HG03520 (cell line): Measurements from ENCODE around the gene SEC23A.
A peak's percentile ranks its signal among the peaks of the same experiment; 100 is the strongest.
"Not testable (repeated sequence)": the region's sequence is repeated elsewhere in the genome, so short reads cannot be mapped to it uniquely, and the experiment has no call there.

Experiments used
- ATAC-seq: cut with Tn5 transposase; IDR thresholded peaks from one replicate; pipeline ENCODE4 v1.9.1; 2021; ENCODE audit warnings: mild to moderate bottlenecking, moderate library complexity; ENCODE audit not compliant: unreplicated experiment

The SEC23A gene

GRCh38 chr14:39094515-39094914, 8.5 kb downstream of the SEC23A start:
- ATAC-seq, result no peak

GRCh38 chr14:39091716-39092115, 11.3 kb downstream of the SEC23A start:
- no peak for ATAC-seq

DNA sequence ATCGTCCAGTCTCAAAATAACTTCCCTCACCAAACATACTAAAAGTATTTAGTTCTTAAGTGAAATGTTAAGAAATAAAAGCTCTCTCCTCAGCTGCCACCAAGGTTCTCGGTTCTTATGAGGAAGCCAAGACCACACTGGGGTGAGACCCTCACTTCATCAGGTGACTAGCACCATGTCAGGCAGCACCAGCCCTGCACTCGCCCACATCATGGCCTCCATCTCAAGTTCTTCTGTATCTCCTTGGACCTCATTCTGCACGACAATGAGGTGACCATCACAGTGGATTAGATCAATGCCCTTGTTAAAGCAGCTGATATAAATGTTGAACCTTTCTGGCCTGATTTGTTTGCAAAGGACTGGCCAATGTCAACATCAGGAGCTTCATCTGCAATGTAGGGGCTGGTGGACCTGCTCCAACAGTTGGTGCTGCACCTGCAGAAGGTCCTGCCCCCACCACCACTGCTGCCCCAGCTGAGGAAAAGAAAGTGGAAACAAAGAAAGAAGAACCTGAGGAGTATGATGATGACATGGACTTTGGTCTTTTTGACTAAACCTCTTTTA, 12.4 kb downstream of the SEC23A start:
- ATAC-seq, result no peak

- ATAC-seq, result no peak
Observed at GRCh38 chr14:39087493-39087892, 15.5 kb downstream of the SEC23A start.

DNA sequence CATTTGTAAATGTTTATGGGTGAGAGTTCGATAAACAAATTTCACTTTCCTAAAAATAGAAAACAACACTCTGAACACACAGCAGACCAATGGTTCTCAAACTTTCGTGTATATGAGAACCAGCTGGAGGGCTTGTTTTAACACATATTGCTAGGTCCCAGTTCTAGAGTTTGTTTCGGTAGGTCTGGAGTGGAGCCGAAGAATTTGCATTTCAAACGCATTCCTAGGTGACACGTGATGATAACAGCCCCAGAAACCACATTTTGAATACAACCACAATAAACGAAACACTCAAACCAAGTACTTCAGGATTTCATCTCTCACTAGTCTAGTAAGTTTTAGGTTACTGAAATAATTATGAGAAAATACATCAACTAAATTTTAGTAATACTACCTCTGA, 17.1 kb downstream of the SEC23A start:
- no peak for ATAC-seq

DNA sequence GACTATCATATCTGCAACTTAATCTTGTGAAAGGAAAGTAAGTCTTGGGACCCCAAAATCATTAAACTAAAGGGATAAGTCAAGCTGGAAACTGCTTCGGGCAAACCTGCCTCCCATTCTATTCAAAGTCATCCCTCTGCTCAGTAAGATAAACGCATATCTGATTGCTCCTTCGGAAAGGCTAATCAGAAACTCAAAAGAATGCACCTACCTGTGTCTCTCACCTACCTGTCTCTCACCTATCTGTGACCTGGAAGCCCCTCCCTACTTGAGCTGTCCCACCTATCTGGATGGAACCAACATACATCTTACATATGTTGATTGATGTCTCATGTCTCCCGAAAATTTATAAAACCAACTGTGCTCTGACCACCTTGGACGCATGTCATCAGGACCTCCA, 19.9 kb downstream of the SEC23A start:
- no peak for ATAC-seq

DNA sequence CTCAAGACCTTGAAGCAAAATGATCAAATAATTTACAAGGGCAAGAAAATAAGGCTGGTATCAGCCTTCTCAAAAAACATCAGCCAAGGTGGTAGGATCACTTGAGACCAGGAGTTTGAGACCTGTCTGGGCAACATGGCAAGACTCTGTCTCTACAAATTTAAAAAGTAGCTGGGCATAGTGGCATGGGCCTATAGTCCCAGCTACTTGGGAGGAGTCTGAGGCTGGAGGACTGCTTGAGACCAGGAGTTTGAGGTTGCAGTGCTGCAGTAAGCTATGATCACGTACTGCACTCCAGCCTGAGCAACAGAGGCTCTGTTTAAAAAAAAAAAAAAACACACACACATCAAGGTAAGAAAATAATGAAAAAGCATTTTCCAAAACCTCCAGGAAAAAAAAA, 22.1 kb downstream of the SEC23A start:
- ATAC-seq, result no peak

DNA sequence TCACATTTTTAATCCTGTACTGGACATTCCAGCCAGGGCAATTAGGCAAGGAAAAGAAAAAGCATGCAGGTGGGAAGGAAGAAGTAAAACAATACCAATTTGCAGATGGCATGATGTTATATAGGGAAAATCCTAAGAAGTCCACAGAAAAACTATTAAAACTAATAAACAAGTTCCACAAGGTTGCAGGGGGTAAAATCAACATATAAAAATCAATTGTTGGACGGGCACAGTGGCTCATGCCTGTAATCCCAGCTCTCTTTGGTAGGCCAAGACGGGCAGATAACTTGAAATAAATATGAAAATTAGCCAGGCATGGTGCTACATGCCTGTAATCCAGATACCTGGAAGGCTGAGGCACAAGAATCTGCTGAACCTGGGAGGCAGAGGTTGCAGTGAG, 31.9 kb downstream of the SEC23A start:
- ATAC-seq, result no peak

DNA sequence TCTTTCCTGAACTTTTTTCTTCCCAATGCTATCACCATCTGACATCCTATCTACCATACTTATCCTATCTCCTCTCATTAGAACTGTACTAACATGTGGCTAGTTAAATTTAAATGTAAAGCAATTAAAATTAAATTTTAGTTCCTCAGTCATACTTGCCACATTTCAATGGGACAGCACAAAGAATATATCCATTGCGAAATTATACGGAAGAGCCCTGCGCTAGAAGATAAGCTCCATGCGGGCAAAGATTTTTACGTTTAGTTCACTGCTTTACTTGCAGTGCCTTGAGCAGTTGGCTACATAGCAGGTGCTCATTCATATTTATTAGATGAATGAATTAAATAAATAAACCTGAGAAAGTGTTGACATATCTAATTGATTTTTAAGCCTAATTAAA, 33.1 kb downstream of the SEC23A start:
- no peak for ATAC-seq

DNA sequence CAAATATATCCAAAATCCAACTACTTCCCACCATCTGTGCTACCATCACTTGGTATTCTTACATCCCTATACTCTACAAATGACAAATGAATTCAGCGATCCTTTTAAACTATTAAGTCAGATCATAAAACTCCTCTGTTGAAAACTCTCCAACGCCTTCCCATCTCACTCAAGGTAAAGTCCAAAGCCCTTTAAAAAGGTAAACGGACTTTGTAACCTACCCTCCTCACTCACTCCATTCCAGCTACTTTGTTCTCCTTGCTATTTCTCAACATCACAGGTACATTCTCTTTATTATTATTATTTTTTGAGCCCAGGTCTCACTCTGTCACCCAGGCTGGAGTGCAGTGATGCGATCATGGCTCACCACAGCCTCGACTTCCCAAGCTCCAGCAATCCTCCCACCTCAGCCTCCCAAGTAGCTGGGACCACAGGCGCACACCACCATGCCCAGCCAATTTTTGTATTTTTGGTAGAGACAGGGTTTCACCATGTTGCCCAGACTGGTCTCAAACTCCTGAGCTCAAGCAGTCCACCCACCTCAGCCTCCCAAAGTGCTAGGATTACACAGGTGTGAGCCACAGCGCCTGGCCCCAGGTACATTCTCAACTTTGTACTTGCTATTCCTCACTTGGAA, 33.7 kb downstream of the SEC23A start:
- not testable (repeated sequence) for ATAC-seq

- ATAC-seq, result peak; percentile 99
Observed at GRCh38 chr14:39060818-39061437, 42.1 kb downstream of the SEC23A start.

DNA sequence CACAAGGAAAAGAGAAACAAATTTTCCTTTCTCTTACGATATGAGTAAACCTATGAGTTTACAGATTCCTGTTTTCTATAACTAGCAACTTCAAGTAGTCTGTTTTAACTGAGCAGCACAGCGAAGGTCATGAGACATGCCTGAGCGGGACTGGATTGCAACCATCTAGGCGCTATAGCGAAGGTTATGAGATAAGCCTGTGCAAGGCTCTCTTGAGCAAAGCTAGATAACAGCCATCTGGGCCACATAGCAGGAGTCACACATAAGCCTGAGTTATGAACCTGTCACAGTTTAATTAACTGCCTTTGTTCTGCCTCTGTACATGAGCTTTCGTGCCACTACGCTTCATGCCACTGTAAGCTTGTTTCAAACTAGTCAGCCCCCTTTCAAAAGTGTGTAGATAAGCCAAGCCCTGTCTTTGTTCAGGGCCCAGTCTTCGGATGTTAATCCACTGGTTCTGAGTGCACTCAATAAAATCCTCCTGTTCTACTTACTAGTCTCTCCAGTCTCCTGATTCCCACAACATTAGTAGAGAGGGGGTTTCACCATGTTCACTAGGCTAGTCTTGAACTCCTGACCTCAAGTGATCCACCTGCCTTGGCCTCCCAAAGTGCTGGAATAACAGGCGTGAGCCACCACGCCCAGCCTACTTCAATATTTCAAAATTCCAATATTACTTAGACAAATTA, 47.1 kb downstream of the SEC23A start:
- no peak for ATAC-seq

DNA sequence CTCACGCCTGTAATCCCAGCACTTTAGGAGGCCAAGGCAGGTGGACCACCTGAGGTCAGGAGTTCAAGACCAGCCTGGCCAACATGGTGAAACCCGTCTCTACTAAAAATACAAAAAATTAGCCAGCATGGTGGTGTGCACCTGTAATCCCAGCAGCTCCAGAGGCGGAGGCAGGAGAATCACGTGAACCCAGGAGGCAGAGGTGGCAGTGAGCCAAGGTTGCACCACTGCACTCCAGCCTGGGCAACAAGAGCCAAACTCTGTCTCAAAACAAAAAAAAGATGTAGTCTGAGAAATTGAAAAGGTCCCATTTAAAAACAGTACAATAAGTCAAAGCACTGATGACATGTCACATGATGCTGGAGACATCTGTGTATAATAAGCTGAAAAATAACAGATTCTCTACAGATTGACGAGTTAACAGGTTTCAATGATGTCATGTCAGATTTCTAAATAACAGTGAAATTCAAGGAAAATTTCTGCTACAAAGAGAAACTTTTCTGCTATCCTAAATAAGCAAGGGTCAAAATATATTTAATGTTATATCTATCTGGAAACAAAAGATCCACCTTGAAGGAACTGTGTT, 50.1 kb downstream of the SEC23A start:
- not testable (repeated sequence) for ATAC-seq

GRCh38 chr14:39050389-39050788, 52.6 kb downstream of the SEC23A start:
- no peak for ATAC-seq

DNA sequence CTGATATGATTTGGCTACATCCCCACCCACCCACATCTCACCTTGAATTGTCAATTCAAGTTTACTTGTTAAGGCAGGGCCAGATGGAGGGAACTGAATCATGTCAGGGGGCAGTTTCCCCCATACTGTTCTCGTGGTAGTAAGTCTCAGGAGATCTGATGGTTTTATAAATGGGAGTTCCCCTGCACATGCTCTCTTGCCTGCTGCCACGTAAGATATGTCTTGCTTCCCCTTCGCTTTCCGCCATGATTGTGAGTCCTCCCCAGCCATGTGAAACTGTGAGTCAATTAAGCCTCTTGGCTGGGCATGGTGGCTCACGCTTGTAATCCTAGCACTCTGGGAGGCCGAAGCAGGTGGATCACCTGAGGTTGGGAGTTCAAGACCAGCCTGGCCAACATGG, 57.1 kb downstream of the SEC23A start:
- ATAC-seq, result not testable (repeated sequence)

DNA sequence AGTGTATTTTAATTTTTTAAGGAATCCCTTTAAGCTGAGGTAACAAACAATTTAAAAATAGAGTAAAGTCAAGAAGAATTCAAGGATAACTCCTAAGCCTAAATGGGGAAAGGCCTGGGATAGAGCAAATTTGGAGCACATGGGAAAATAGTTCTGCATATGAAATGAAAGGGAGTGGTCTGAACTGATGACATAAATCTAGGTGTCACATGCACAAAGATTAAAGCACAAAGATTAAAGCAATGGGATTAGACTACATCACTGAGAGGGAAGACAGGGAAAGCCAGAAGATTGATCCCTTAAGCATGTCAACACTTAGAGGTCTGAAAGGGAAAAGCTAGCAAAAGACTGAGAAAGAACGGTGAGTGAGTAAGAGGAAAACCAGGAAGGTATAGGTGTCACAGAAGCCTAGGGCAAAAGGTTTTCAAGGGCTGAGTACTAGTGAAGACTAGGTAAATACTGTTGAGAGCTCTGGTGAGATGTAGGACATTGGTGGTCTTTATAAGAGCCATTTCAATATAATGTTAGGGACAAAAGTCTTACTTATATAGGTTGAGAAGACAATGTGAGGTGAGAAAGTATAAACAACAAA, 59.6 kb downstream of the SEC23A start:
- ATAC-seq, result no peak

GRCh38 chr14:39040529-39040928, 62.5 kb downstream of the SEC23A start:
- no peak for ATAC-seq

- ATAC-seq, result no peak
Observed at GRCh38 chr14:39038542-39038941, 64.5 kb downstream of the SEC23A start.

DNA sequence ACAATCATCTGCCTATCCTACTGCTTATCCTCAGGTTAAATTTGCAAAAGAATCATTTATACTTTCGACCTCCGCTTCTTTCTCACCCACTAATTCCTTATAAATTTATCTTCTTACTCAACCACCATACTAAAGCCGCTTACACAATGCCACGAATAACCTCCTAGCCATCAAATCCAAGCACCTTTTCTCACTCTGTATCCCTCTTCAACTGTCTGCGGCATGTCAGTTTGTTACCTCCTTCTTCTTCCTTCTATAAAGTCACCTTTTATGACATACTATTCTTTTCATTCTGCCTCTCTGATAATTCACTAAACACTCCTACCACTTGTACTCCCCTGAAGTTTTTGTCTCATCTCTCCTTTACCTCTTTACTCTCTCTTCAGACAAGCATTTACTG, 66.3 kb downstream of the SEC23A start:
- no peak for ATAC-seq

- ATAC-seq, result no peak
Observed at GRCh38 chr14:39035336-39035735, 67.7 kb downstream of the SEC23A start.
